Cardiac septum (tissue), 1 donor: ENCODE results near the gene ZBED6. TPM values are rescaled to one million over a fixed set of nuclear protein-coding genes. Genes with fewer than 3 reads are reported as not detected.
"Not testable (repeated sequence)": the region's sequence is repeated elsewhere in the genome, so short reads cannot be mapped to it uniquely, and the experiment has no call there.

Experiments used
- DNase-seq: peaks from one replicate; pipeline ENCODE4 v3.0.0-alpha.2; 2020; ENCODE audit warnings: low spot score
- intact Hi-C: fragments of 100-400 bp; cut with DNase I; formaldehyde crosslinking; loops from one replicate; pipeline ENCODE4 v1.14.0; 2022
- long read RNA-seq: library from polyadenylated mRNA; unstranded; transcript quantifications from one replicate; pipeline ENCODE4 v2.0.0, GENCODE V29; 2021
- total RNA-seq: library from RNA; stranded (reverse); fragmentation: NEBNext Ultra II Directional; extraction: Animal tissue kit (Norgen Biotek cat#: 25700); gene quantifications from one replicate; pipeline ENCODE4 v1.2.1, GENCODE V29; 2021
- donor health status: DM: no; HTN: no; CAD: no.

The ZBED6 gene
- total RNA-seq, result 18.4 TPM
- long read RNA-seq, full-length matches to known transcripts, result 1 of 4 reads
- long read RNA-seq, partial matches to known transcripts, result 0 of 4 reads
- long read RNA-seq, other reads (novel, unspliced or antisense), result 3 of 4 reads

DNA sequence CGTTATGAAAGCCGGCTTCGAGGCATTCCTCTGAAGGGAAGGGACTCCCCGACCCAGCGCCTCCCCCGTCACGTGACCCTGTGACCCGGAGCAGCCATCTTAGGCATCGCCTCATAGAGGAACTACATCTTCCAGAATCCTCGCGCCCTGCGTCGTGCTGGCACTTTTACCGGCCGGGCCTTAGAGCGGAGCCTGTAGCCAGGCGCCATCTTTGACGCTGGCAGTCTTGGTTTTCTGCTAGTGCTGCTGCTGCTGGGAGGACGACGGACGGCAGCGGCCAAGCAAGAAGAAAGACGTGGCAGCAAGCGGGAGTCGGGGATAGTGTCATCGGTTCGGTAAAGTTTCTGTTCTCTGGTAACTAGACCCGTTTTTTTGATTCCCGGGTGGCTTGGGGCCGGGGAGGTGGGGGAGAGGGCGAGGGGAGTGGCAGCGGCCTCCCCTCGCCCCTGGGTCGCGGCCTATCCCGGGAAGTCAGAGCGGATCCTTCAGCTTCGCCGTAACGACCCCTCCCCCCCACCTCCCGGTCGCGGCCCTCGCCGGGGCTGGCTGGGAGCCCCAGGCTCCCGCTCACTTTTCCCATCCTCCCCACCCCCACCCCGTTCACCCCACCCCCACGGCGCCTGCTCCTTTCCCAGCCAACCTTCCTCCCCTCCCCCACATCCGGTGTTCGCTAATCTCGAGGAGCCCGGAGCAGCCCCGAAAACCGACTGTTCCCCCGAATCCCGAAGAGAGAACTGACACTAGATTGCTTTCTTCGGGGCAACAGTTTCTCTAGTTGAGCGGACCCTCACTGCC, at the start of gene ZBED6, which contains the start of gene ZC3H11A:
Gene ZBED6 (plus strand): TSS at position 183 of the 795 bp plus-strand sequence. CDS start 1,900 bp downstream, outside the sequence.
Gene ZC3H11A (plus strand): TSS at position 183 of the 795 bp plus-strand sequence. CDS start 21,448 bp downstream, outside the sequence.
- DNase-seq, result peak; percentile 100
- intact Hi-C loops, result loop anchor here (5.0 kb wide), 1 partner anchor 168 kb away; the partner anchor contains the start of gene ATP2B4

GRCh38 chr1:203746281-203746680, 49.1 kb upstream of the ZBED6 start:
- intact Hi-C loops, result no loop called here
- DNase-seq, result no peak

- intact Hi-C loops, result no loop called here
- DNase-seq, result no peak
Observed at GRCh38 chr1:203751051-203751450, 44.4 kb upstream of the ZBED6 start.

DNA sequence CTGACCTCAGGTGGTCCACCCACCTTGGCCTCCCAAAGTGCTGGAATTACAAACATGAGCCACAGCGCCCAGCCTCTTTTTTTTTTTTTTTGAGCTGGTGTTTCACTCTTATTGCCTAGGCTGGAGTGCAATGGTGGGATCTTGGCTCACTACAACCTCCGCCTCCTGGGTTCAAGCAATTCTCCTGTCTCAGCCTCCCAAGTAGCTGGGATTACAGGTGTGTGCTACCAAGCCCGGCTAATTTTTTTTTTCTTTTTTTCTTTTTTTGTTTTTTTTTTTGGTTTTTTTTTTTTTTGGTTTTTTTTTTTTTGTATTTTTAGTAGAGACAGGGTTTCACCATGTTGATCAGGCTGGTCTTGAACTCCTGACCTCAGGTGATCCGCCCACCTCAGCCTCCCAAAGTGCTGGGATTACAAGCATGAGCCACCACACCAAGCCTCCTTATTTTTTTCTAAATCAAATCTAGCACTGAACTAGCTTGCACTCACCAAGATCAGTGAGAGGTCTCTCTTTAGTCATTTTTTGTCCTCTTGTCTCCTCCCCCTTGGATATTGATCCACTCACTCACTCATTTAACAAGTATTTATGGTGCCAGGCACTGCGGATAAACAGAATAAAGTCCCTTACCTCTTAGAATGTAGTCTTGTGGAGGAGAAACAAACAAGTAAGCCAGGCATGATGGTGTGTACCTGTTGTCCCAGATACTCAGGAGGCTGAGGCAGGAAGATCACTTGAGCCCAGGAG, 43.6 kb upstream of the ZBED6 start:
- DNase-seq, intact Hi-C loops: not testable (repeated sequence)

DNA sequence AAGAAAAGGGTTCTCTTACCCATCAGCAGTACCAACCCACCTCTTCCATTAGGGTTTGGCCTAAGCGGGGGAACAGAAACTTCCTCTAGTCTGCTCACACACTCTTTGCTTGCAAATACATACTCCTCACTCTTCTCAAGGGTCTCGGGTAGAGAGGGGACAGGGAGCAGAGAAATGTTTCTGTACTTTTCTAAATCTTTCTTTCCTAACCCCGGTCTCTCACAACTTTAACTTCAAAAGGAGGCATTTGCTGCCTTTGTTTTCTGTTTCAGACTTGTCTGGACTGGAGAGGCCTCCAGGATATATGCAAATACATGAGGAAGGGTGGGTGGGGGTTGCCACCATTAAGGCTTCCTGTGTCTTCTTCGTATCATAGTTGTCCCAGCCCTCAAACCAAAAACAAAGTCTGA, 41.0 kb upstream of the ZBED6 start:
- DNase-seq, result no peak
- intact Hi-C loops, result no loop called here

DNA sequence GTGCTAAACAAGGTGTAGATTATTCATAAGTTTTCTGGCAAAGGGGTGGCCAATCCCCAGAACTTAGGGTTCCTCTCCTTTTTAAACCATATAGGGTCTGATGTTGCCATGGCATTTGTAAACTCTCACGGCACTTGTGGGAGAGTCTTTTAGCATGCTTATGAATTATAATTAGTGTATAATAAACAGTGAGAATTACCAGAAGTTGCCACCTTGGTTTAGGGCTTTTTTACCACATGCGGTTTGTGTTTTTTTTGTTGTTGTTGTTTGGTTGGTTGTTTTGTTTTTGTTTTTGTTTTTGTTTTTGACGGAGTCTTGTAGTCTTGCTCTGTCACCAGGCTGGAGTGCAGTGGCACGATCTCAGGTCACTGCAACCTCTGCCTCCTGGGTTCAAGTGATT, 39.4 kb upstream of the ZBED6 start:
- intact Hi-C loops, result no loop called here
- no peak for DNase-seq

DNA sequence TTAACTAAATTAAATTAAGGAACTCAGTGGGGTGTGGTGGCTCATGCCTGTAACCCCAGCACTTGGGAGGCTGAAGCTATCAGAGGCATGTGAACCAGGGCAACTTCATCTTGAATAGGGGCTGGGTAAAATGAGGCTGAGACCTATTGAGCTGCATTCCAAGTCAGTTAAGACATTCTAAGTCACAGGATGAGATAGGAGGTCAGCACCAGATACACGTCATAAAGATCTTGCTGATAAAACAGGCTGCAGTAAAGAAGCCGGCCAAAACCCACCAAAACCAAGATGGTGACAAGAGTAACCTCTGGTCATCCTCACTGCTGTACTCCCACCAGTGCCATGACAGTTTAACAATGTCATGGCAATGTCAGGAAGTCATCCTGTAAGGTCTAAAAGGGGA, 36.7 kb upstream of the ZBED6 start:
- DNase-seq, intact Hi-C loops: not testable (repeated sequence)

DNA sequence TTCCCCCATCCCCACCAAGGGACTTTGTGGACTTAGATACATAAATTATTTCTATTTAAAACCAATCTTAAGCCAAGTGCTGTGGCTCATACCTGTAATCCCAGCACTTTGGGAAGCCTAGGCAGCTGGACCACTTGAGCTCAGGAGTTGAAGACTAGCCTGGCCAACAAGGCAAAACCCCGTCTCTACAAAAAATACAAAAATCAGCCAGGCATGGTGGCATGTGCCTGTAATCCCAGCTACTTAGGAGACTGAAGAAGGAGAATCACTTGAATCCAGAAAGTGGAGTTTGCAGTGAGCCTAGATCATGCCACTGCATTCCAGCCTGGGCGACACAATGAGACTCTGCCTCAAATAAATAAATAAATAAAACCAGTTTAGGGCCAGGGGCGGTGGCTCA, 34.9 kb upstream of the ZBED6 start:
- intact Hi-C loops, result no loop called here

GRCh38 chr1:203761958-203762357, 33.5 kb upstream of the ZBED6 start:
- DNase-seq, intact Hi-C loops: not testable (repeated sequence)

More for the DNA sequence above, 34.9 kb upstream of the ZBED6 start:
- no peak for DNase-seq

DNA sequence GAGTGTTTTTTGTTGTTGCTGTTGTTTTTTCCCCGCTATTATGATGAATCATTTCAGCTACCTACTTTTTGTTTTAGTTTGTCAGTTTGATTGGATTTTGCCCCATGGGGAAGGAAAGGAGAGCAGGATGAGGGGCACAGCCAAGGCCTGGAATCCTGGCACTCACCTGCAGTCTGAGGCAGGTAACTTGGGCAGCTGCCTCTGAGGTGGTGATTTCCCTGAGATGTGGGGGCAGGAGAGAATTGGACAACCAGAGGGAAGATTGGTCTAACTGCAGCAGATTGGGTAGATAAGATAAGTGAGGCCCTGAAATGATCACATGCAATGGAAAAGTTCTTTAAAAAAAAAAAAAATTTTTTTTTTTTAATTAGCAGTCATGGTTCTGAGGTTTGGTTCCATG, 31.9 kb upstream of the ZBED6 start:
- no peak for DNase-seq
- intact Hi-C loops, result no loop called here

- DNase-seq, result no peak
Observed at GRCh38 chr1:203764105-203765028, 31.1 kb upstream of the ZBED6 start.

GRCh38 chr1:203765029-203765837, 30.2 kb upstream of the ZBED6 start, which contains the start of gene LAX1:
Gene LAX1, plus strand, starts transcription at chr1:203765183. Its CDS starts 383 bp downstream, at chr1:203765566.
- no peak for DNase-seq
- intact Hi-C loops, result no loop called here

More at GRCh38 chr1:203764105-203765028, 31.1 kb upstream of the ZBED6 start:
- intact Hi-C loops, result no loop called here

GRCh38 chr1:203768256-203768655, 27.2 kb upstream of the ZBED6 start:
- DNase-seq, result no peak
- intact Hi-C loops, result no loop called here

GRCh38 chr1:203769505-203770343, 25.7 kb upstream of the ZBED6 start:
- intact Hi-C loops, result no loop called here
- DNase-seq, result no peak

DNA sequence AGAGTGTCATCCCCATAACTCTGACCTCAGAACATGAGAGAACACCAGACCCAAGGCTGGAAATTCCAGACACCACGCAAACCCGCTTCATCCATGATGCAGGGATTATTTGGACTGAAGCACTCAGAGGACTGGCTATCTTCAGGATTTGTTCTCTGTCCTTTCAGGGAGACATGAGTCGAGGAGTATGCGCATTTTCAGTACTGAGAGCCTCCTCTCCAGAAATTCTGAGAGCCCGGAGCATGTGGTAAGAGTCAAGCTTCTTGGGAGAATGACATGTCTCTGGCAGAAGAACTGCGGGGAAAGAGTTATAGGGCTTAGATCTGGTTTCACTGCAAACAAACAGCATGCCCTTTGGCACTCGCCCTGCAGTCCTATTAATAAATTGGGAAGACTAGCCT, 23.5 kb upstream of the ZBED6 start:
- intact Hi-C loops, result no loop called here
- DNase-seq, result no peak

GRCh38 chr1:203772836-203773235, 22.6 kb upstream of the ZBED6 start:
- no peak for DNase-seq
- intact Hi-C loops, result no loop called here

GRCh38 chr1:203776636-203777035, 18.8 kb upstream of the ZBED6 start:
- no peak for DNase-seq
- intact Hi-C loops, result no loop called here

GRCh38 chr1:203777596-203777995, 17.8 kb upstream of the ZBED6 start:
- DNase-seq, result no peak
- intact Hi-C loops, result no loop called here
